GM19452 (cell line): ENCODE data around the gene LIPG.
"Not testable (repeated sequence)": the region's sequence is repeated elsewhere in the genome, so short reads cannot be mapped to it uniquely, and the experiment has no call there.

Source experiments
- ATAC-seq: cut with Tn5 transposase; IDR thresholded peaks from one replicate; pipeline ENCODE4 v1.9.1; 2021; ENCODE audit not compliant: unreplicated experiment

The LIPG gene

GRCh38 chr18:49572611-49573345, 10.9 kb downstream of the LIPG start:
- ATAC-seq: no peak

- no peak for ATAC-seq
Measured at GRCh38 chr18:49573835-49574234, 12.0 kb downstream of the LIPG start.

- ATAC-seq: not testable (repeated sequence)
Measured at GRCh38 chr18:49579041-49579440, 17.2 kb downstream of the LIPG start.

- ATAC-seq: not testable (repeated sequence)
Measured at GRCh38 chr18:49579583-49579982, 17.7 kb downstream of the LIPG start.

GRCh38 chr18:49580279-49580678, 18.4 kb downstream of the LIPG start:
- ATAC-seq: no peak

GRCh38 chr18:49581371-49581770, 19.5 kb downstream of the LIPG start:
- ATAC-seq: no peak

GRCh38 chr18:49582579-49582978, 20.7 kb downstream of the LIPG start:
- no peak for ATAC-seq

GRCh38 chr18:49584394-49584793, 22.5 kb downstream of the LIPG start:
- ATAC-seq: no peak

GRCh38 chr18:49584951-49585350, 23.1 kb downstream of the LIPG start:
- ATAC-seq: not testable (repeated sequence)

GRCh38 chr18:49585781-49586663, 24.2 kb downstream of the LIPG start:
- no peak for ATAC-seq

GRCh38 chr18:49588171-49588570, 26.3 kb downstream of the LIPG start:
- no peak for ATAC-seq

- ATAC-seq: no peak
Measured at GRCh38 chr18:49588971-49589370, 27.1 kb downstream of the LIPG start.

- ATAC-seq: no peak
Measured at GRCh38 chr18:49590608-49591007, 28.8 kb downstream of the LIPG start.

GRCh38 chr18:49591271-49591670, 29.4 kb downstream of the LIPG start:
- no peak for ATAC-seq

- ATAC-seq: no peak
Measured at GRCh38 chr18:49591775-49592174, 29.9 kb downstream of the LIPG start.

GRCh38 chr18:49596687-49597086, 34.8 kb downstream of the LIPG start:
- ATAC-seq: no peak

- ATAC-seq: no peak
Measured at GRCh38 chr18:49597157-49597931, 35.5 kb downstream of the LIPG start.

- no peak for ATAC-seq
Measured at GRCh38 chr18:49601211-49601610, 39.4 kb downstream of the LIPG start.

- ATAC-seq: no peak
Measured at GRCh38 chr18:49608366-49609255, 46.8 kb downstream of the LIPG start.

GRCh38 chr18:49609256-49610021, 47.6 kb downstream of the LIPG start:
- no peak for ATAC-seq
